22Rv1 (cell line): ENCODE measurements around the gene SNRNP48.

ENCODE experiments used
- H3K27ac ChIP-seq: fragments of 450-650 bp; 2 replicates; pipeline ENCODE4 v1.5.1; 2017
- ZFX ChIP-seq: fragments of 450-650 bp; IDR thresholded peaks from 2 replicates; pipeline ENCODE4 v1.6.1; 2017; ENCODE audit warnings: antibody characterized with exemption, borderline replicate concordance
- TF ChIP-seq, protein P1 (sequence below): fragments of 450-650 bp; IDR thresholded peaks from 2 replicates; pipeline ENCODE4 v1.5.1; 2017; ENCODE audit warnings: mild to moderate bottlenecking

SNRNP48 gene

DNA sequence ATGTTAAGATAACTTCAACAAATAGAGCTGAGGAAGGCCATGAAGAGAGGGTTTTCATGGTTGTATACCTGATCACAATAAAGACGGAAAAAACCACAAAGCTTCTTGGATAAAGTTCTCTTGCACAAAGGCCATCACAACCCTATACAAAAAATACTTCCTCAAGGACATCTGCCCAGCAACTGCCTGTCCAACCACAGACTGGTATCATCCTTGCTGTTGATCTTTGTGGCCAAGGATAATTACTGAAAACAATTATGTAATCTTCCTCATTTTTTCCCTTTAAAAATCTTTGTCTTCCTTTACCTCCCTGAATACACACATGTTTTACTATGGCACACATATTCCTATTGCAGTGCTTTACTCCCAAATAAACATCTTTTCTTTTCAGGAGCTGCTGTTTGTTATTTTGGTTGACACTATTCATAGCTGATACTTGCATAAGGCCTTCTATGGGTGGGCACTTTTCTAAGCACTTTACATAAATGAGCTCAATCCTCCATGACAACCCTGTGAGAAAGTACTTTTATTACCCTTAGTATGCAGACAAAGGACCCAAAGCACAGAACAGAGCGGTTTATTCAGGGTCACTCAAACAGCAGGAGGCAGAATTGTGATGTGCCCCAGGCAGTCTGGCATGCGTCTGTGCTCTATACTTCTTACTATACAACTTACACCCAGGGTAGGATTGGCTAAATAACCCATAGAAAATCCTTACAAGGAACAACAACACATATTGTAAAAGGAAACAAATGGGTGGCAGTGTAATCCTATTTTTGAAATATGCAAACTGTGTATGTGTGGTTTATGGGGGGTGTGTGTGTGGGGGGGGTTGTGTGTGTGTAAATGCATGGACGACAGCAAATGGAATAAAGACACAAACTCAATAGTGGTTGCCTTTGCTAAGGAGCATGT, 35.1 kb downstream of the SNRNP48 start:
- TF ChIP-seq, protein P1, sequence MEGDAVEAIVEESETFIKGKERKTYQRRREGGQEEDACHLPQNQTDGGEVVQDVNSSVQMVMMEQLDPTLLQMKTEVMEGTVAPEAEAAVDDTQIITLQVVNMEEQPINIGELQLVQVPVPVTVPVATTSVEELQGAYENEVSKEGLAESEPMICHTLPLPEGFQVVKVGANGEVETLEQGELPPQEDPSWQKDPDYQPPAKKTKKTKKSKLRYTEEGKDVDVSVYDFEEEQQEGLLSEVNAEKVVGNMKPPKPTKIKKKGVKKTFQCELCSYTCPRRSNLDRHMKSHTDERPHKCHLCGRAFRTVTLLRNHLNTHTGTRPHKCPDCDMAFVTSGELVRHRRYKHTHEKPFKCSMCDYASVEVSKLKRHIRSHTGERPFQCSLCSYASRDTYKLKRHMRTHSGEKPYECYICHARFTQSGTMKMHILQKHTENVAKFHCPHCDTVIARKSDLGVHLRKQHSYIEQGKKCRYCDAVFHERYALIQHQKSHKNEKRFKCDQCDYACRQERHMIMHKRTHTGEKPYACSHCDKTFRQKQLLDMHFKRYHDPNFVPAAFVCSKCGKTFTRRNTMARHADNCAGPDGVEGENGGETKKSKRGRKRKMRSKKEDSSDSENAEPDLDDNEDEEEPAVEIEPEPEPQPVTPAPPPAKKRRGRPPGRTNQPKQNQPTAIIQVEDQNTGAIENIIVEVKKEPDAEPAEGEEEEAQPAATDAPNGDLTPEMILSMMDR: no peak
- no peak for TF ChIP-seq ZFX
- no peak overlapping the region for H3K27ac ChIP-seq

DNA sequence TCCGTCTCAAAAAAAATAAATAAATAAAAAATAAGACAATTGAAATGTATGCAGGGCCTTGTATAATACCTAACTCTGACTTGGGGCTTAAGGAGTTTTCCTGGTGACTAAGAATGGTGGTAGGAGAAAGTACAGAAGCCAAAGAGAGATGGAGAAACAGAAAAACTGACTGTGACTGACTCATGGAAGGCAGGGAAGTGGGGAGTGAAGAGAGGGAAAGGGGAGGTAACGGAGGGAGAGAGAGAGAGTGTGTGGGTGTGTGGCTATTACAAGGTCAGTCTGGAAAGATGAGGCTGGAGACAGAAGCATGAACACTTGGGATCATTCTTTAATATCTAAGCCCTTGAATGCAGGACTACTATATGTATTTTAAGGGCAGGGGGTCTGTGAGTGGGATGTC, 38.5 kb downstream of the SNRNP48 start:
- no peak for TF ChIP-seq ZFX
- TF ChIP-seq, protein P1: no peak
- no peak overlapping the region for H3K27ac ChIP-seq

DNA sequence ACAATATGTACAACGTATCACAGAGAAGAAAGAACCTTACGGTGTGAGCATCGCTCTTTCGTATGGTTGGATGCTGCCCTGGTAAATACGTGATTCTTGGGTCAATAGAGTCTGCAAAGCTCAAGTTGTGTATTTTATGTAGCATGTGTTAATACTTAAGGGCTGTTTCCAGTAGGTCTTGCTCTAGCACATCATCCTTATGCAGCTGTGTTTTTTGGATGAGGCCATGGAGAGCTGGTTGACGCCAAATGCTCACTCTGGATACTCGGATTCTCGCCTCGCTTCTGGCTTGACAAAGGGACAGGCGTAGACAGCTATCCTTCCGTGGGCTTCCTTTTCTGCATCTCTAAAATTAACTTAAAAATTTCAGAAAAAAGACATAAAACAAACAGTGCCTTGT, 38.9 kb downstream of the SNRNP48 start:
- H3K27ac ChIP-seq: no peak overlapping the region
- TF ChIP-seq, protein P1: no peak
- no peak for TF ChIP-seq ZFX

DNA sequence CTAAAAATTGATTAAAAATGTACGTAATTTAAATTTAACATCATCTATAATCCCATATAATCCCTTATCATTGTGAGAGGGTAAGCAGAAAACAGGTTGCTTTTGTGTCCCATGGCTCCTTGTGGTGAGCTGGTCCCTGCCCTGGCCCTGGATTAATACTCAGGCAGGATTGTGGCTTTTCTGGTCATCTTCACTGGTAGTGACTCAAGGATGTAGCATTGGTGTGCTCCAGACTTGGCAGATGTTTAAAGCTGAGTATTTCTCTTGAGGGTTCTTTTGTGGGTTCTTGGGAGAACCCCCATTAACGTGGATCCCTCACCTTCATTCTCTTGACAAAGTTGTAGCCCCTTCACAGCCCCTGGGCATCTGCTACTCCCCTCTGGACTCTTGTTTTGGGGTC, 39.3 kb downstream of the SNRNP48 start:
- no peak overlapping the region for H3K27ac ChIP-seq
- TF ChIP-seq ZFX: no peak
- TF ChIP-seq, protein P1: no peak

DNA sequence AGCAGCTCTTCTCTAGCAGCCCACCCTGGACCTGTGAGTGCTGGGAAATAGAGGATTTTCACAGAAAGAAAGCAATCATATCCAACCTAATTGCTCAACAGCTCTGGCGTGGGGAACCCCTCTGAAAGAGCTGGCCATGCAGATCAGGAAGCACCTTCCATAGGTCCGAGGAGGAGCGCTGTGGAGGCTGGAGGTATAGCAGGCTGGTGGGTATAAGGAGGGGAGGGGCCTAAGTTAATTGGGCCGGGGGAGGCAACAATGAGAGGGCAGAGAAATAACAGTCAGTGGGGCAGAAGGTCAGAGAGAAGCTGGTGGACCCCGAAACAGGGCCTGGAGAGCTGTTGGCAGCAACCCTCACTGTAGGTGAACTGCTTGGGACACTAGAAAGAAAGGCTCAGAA, 40.8 kb downstream of the SNRNP48 start:
- no peak for TF ChIP-seq ZFX
- TF ChIP-seq, protein P1: no peak

DNA sequence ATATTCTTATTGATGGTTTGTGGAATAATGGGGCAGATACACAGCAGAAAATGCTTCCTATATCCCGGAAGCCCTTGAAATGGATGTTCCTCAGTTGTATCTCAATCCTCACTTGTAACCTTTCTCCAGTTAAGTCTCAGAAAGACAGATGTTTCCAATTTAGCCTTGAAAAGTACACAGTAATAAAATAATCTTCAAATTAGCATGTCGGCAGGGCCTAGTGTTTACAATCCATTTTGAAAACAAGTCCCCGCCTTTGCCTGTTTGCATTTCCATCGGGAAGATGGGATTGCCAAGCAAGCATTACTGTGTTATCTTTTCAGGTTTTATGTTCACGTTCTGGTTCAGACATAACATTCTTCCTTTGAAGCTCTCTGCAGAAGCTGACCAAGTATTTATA, 41.5 kb downstream of the SNRNP48 start:
- TF ChIP-seq, protein P1: no peak
- TF ChIP-seq ZFX: no peak
- H3K27ac ChIP-seq: no peak overlapping the region

More for the DNA sequence above, 40.8 kb downstream of the SNRNP48 start:
- H3K27ac ChIP-seq: no peak overlapping the region
